Measurements from ENCODE around the gene OVCH2. TPM values are rescaled to one million over a fixed set of nuclear protein-coding genes. Genes with fewer than 3 reads are reported as not detected.

OVCH2 gene
- total RNA-seq, 1 donor from 2014 or later = not detected

DNA sequence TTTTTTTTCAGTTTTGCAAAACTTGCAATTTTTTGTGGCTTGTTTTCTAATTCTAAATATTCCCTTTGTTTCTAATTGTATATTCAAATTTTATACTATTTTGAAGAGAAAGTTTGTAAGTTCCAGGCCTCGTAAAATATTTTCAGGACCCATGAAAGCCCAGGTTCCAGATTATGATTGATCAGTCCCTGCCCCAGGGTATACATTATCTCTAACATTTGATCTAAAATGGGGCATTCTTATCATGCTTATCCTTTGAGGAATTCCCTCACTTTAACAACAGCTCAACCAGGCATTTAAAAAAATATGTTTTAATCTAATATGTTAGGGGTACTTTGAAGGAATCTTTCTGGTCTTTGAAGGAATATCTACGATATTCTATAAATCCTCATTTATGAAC, 59.4 kb downstream of the OVCH2 start:
- intact Hi-C loops (cut with DNase I) = no loop called here

DNA sequence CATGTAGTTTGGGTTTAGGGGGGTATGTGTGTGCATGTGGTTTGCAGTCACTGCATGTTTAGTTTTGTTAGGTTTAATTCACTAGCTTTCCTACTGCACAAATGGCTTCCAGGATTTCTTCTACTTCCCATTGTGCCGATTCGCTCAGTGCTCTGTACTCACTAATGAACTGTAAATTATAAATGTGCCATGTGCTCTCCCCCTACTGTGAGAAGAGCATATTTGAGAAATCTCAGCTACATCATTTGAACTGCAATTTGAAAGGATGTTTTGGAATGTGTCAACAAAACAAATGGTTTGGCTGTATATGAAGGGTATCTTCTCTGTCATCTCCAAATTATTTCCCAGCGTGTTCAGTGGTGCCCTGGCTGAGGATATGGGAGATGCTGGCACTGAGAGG, 61.1 kb downstream of the OVCH2 start:
- intact Hi-C loops (cut with DNase I) = no loop called here

More for the DNA sequence above, 59.4 kb downstream of the OVCH2 start:
- no peak for DNase-seq (ENCODE audit: low spot score)

DNA sequence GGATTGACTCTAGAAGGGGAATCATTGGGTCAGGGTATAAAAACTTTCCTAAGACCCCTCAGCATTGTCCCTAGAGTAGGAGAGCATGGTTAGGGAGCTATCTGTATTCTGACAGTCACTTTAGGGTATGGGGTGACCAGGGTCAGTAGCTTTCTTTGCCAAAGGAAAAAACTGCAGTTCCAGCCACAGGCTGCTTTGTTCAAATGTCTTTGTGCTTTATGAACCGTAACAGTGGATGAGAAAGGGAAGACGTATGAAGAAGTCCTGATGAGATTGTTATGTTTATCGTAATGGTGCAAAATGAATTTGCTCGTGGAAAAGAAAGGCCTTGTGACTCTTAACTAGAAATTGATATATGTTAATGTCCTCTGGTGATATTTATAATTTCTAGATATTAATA, 63.0 kb downstream of the OVCH2 start:
- intact Hi-C loops (cut with DNase I) = no loop called here
- DNase-seq (ENCODE audit: low spot score) = no peak

More for the DNA sequence above, 61.1 kb downstream of the OVCH2 start:
- DNase-seq (ENCODE audit: low spot score) = no peak

DNA sequence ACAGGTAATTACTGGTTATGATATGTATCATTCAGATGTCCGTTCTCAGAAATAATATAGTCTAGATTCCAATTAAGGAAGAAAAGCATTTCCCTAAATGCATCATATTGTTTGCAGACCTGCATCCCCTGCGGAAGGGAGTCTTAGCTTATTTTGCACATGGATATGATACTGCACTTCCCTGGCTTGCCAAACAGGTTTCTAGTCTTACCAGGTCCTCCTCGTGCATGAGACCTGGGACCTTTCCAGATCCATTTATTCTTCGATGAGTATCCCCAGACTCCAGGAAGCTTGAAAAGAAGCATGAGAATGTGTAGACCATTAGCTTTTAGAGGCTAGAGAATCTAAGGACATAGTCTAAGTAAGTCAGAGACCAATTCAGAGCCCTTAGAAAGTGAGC, 63.5 kb downstream of the OVCH2 start:
- intact Hi-C loops (cut with DNase I) = no loop called here
- no peak for DNase-seq (ENCODE audit: low spot score)

DNA sequence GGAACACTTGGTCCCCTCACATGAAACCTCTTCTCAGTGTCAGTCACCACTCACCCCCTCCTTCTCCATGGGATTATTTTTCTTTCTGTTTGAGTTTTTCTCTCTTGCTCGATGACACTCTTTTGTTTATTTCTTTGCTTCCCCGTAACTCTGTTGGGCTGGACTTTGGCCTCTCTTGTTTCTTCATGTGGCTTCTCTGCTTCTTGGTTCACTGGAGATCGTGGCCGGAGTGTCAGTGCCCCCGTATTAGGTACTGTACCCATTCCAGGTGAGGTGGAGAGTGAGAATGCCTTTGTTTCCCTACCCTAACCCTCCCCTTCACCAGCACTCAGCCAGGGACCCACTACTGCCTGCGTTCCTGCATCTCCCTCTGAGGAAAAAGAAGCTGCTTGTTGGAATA, 65.5 kb downstream of the OVCH2 start:
- DNase-seq (ENCODE audit: low spot score) = no peak
- intact Hi-C loops (cut with DNase I) = no loop called here

DNA sequence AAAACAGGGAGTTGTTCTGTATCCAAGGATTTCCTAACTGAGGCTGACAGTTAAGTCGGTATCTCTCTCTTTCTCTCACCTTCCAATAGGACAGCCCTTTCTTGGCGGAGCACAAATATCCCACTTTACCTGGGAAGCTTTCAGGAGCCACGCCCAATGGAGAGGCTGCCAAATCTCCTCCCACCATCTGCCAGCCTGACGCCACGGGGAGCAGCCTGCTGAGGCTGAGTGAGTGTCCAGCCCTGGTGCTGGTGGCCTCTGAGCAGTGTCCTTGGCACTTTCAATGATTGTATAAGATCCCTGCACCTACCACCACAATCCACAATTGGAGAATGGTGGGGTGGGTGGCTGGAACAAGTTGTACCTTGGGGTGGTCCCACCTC, 66.6 kb downstream of the OVCH2 start:
- DNase-seq (ENCODE audit: low spot score) = no peak
- intact Hi-C loops (cut with DNase I) = loop anchor here (5.0 kb wide), 1 partner anchor 57 kb away; no protein-coding TSS in a partner anchor

Other genes with a start within 250 kb of the OVCH2 start
- 5.3 TPM for gene OLFML1, start 221.0 kb downstream of the OVCH2 start, total RNA-seq
- gene PPFIBP2, start 192.5 kb downstream of the OVCH2 start, total RNA-seq = 14.9 TPM
- gene CYB5R2, start 33.0 kb downstream of the OVCH2 start, total RNA-seq = 1.7 TPM
- not detected for gene OR5P2, start 90.5 kb upstream of the OVCH2 start, total RNA-seq
- gene OR5P3, start 124.4 kb upstream of the OVCH2 start, total RNA-seq = not detected
- not detected for gene OR10A6, start 224.8 kb upstream of the OVCH2 start, total RNA-seq
- not detected for gene OR10A3, start 235.2 kb upstream of the OVCH2 start, total RNA-seq